Embryonic facial prominence (tissue), 1 donor: Measurements from ENCODE around the gene CROCC2.

Experiments used
- DNase-seq: peaks from one replicate; pipeline ENCODE4 v3.0.0-alpha.2; 2016; ENCODE audit errors: extremely low spot score

CROCC2 gene

DNA sequence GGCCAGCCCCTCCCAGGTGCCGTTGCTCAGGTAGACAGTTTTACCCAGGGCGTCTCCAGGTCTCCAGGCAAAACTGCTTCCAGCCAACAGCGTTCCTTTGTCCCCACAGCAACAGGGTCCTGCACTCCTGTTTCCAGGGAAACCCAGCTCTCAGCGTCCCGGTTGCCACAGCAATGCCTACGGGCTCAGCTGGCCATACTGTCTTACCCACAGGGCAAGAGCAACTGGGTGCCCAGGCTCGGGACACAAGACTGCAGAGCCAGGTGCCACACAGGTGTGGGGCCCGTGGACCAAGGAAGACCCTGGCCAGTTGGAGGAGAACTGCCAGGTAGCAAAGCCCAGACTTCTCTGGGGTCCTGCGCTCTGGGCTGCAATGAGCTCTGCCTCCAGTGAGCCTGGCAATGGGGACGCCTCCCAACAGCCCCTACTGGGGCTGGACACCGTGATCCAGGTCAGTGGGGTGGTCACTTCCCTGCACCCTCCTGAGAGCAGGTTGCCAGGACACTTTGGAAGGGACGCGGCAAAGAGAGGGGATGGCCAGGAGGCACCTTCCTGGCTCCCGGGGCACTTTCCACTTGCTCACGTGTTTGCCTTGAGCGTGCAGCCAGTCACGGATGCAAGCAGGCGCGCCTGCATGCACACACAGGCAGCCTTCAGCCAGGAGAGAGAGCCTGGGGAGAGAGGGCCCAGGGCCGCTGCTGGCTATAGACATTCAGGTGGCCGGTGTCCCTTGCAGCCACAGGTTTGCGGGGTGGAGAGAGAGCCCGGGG, at the start of gene CROCC2:
Gene CROCC2 (plus strand): TSS at position 196 of the 770 bp plus-strand sequence. CDS start 178 bp downstream, at position 374.
- no peak for DNase-seq

DNA sequence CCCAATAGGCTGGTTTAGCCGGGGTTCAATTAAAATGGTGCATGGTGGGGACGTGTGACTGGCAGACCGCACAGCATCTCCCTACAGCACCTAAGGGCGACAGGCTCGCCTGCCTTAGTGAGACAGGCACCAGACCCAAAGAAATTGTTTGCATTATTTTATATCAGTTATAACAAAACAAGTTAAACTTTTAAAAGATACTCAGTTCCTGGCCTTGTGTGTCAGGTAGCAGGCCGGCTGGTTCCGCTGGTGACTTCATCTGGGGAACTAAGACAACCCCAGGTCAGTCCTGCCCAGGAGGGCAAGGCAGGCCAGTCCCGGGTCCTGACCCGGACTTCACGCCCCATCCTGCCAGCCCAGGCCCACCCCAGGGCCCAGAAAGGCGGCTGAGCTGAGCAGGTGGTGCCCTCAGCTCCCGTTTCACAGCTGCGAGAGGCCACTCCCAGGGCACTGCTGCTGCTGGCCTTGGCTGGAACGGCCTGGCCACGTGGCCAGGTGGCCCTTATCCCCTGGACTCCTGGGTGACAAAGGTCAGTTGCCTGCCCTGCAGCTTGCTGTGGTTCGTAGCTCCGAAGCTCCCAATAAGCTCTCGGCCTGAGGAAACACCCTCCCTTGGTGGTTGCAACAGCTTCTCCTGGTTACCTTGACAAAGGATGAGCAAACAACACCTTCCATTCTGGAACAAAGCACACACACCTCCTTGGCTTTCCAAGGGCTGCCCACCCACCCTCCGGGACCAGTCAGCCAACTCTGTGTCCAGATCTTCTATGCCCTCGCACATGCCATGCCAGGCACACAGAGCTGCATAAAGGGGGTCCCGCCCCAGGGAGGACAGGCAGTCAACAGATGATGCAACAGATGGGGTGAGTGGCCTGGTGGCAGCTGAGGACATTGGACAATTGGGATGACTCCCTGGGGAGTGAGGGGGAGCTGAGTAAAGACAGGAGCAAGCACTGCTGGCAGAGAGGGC, 48.8 kb upstream of the CROCC2 start:
- DNase-seq, result no peak

DNA sequence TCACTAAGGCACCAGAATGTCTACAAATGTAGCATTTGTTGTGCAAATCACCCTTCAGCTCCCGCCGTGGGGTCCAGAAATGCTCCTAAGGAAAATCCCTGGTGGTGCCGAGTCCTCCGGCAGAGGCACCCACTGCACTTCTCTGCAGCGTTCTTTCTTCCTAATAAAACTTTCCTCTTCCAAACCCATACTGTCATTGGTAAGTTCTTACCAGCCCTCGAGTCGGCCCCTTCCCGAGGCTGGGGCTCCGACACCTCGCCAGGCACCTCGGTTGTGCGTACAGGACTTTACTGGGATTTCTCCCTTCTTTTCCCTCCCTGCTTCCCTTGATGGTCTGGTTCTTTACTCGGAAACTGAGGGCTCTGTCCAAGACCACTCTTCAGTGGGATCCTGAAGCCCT, 47.8 kb upstream of the CROCC2 start:
- no peak for DNase-seq

GRCh38 chr2:240858871-240859270, 47.3 kb upstream of the CROCC2 start:
- no peak for DNase-seq

- DNase-seq, result no peak
Observed at GRCh38 chr2:240861547-240861946, 44.6 kb upstream of the CROCC2 start.

DNA sequence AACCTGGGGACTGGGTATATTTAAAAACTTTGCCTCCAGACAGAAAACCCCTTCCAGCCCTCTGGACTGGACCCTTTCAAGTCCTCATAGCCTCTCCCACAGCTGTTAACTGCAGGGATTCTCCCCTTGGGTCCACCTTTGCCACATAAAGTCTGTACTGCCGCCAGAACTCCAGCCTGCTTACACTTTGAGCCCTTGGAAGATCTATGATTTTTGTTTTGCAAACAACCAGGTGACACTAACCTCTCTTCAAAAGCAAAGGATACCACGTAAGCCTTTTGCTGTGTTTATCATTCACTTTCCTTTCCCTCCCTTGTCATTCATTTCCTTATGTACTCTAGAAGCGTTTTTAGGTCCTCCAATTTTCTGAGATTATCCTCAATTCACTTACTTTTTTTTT, 41.7 kb upstream of the CROCC2 start:
- no peak for DNase-seq

DNA sequence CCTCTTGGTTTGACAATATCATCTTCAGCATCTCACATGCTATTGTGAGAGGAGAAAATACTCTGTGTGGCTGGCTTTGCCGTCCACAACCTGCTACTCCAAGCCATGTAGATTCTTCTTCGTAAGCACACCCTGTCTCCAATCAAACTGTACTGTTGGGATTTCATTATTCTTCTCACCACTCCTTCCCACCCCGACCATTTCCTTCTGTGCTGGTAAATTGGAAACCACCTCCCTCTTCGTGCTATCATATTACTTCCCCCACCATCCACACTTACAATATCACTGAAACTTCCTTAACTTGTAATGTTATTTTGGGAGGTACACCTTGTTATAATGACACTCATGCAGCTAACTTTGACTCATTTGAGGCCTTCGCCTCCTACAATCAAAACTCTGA, 40.7 kb upstream of the CROCC2 start:
- DNase-seq, result no peak

DNA sequence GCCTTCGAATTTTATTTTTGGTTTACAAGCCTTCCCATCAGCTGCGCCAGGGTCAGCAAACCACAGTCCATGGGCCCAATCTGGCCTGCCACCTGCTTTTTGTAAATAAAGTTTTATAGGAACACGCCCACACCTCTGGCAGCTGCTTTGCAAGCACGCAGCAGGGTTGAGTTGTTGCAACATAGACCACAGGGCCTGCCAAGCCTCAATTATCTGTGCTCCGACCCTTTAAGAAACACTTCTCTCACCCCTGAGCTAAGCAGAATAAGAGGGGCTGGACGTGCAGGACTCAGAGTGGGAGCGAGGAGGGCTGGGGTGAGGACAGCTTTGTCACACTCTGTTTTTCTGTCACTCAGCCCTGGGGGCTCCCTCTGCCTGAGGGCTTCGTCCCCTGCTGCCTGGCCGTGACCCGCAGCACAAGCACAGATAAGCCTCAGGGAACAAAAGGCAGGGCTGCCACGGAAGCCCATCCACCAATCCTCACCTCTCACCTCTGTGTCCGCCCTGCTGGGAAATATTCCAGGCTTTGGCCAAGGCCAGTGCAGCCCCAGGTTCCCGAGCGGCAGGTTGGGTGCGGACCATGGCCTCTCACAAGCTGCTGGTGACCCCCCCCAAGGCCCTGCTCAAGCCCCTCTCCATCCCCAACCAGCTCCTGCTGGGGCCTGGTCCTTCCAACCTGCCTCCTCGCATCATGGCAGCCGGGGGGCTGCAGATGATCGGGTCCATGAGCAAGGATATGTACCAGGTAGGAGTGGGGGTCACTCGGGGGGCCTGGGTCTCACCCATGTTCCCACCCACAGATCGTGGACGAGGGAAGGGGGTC, 37.6 kb upstream of the CROCC2 start, which contains the start of gene AGXT:
Gene AGXT (plus strand): TSS at position 539 of the 823 bp plus-strand sequence. CDS start 42 bp downstream, at position 581.
- no peak for DNase-seq

DNA sequence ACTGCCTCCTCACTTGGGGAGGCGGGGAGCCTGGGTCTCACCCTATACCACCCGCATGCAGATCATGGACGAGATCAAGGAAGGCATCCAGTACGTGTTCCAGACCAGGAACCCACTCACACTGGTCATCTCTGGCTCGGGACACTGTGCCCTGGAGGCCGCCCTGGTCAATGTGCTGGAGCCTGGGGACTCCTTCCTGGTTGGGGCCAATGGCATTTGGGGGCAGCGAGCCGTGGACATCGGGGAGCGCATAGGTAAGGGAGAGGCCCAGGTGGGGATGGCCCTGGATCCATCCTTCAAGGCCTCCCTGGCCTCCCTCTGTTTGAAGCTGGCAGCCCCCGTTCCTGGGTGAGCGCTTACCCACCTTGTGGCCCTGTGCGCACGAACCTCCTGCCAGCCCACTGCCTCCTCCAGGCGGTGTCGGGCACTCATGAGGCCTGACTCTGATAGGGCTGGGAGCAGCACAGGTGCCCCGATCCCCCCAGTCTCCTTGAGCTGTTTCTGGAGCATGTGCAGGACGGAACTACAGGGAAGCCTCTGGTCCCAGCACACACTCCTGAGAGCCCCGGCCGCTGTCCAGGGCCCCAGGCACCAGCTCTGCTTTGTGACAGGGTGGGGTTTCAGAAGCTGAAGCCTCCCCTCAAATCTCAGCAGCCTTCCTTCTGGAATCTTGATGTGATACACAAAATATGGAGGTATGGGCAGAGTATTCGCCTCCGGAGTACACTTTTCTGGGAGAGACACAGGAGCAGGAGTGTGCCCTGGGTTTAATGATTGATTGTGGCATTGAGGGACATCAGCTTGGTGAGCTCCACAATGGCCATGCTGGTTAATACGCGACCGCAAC, 36.8 kb upstream of the CROCC2 start:
- no peak for DNase-seq

DNA sequence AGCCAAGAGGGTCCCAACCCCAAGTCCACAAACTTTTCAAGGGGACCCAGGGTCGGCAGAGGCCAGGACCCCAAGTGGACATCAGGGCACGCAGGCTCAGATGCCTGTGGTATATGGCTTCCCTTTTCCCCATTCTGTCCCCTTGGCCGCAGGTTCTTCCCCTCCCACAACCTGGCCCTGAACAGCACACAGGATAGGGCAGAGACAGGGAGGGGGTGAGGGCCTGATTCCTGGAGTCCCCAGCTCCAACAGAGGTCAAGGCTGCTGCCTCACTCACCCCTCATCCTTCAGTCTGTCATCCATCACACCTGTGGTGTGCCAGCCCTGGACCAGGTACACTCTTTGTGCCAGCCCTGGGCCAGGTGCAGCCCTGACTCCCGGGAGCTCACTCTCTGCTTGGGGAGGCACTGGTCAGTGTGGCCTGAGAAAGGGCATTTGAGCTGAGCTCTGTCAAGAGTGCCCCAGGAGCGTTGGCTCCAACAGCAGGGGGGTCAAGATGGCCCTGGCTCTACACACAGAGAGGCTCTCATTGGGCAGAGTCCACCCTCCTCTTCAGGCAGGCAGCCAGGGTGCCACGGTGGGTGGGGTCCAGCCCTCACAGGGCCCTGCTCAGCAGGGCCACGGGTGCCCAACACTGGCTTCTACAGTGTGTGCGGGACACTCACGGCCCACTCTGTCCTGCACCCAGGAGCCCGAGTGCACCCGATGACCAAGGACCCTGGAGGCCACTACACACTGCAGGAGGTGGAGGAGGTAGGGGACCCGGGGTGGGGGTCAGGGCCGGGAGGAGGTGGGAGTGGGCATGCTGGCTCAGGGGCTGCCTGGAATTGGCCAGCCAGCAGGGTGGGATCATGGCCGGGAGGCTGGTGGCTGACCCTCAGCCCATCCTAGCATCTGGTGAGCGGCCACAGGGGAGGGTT, 35.9 kb upstream of the CROCC2 start:
- no peak for DNase-seq

GRCh38 chr2:240871071-240871958, 34.8 kb upstream of the CROCC2 start:
- no peak for DNase-seq

DNA sequence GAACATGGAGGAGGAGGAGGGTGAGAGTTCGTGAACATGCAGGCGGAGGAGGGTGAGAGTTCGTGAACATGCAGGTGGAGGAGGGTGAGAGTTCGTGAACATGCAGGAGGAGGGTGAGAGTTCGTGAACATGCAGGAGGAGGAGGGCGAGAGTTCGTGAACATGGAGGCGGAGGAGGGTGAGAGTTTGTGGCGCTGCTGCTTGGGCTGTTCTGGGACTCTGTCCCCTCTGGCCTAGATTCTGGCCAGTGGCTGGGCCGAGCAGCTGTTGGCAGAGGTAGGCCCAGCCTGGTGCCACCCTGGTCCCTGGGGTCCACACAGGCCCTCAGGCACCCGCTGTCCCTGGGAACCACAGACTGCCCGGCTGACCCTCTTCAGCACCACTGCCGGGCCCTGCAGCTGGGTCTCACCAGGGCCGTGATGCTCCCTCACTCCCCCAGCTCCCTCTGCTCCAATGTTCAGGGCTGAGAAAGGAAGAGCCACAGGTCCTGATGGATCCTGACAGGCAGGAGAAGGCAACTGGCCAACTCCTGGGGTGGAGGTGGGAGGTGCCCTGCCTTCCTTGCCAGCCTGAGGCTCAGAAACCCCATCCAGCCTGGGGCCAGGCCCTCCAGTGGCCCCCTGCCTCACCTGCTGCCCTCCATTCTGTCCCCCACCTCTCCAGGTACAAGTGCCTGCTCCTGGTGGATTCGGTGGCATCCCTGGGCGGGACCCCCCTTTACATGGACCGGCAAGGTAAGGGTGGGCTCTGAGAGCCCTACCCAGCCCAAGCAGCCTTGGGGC, 33.6 kb upstream of the CROCC2 start:
- DNase-seq, result no peak

DNA sequence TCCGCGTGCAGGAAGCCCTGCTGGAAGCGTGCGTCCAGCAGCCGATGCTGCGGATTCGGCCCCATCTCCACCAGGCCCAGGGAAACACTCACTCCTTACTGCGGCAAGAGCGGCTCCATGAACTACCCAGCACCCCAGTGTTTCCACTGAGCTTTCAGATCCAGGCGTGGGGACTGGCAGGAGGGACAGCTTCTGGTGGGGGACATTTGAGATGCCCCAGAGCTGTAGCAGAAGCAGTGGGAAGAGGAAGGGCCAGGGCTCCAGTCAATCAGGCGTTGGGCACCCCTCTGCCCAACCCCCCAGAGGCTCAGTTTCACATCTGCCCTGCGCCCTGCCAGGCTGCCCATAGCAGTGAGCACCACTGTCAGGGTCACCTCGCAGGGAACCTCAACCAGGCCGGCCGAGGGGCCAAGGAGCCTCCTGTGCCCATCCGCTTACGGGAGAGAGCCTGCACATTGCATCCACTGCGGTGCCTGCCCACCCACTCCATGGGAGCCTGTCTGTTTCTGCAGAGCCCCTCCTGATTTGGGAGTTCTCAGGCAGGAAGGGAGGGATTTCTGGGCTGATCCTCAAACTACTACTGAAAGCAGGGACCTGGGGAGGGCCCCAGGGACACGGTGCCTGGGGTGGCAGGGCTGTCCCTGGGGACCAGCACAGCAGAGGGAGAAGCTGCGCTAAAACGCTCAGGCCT, 32.9 kb upstream of the CROCC2 start:
- DNase-seq, result no peak

DNA sequence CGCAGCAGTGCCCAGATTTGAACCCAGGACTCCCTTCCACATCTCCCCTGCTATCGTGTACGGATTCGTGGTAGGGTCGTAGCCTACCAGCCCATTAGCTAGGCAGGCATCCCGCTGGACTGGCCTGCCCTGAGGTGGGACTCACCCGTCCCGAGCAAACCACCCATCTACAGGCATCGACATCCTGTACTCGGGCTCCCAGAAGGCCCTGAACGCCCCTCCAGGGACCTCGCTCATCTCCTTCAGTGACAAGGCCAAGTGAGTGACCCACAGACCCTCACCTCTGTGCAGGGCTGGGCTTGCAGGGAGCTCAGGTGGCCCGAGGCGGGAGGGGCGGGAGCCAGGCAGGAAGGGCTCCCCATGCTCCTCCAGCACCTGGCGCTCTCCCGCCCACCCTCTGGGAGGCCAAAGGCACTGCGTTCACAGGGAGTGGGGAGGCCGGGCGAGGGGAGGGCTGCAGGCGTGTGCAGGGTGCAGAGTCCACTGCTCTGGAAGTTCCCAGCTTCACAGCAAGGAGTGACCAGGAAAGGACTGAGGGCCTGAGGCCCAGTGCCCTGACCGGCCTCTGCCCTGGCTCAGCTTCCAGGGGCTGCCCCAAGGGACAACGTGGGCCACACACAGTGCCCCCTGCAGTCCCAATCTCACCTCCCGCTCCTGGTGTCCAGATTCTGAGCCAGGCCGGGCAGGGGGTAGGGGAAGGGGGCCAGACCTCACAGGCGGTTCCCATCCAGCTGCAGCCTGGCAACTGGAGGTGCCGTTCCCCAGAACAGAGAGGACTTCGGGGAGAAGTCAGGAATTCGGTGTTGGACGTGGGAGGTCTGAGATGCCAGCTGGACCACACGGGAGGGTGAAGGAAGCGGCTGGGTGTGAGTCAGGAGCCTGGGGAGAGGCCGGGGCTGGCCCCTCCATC, 32.1 kb upstream of the CROCC2 start:
- DNase-seq, result no peak

- DNase-seq, result no peak
Observed at GRCh38 chr2:240874715-240875227, 31.4 kb upstream of the CROCC2 start.
